GM06990 (cell line): ENCODE measurements around the gene SUPT3H.

Experiments
- DNase-seq: peaks from one replicate; pipeline ENCODE4 v3.0.0-alpha.2; 2011; ENCODE audit not compliant: insufficient read length; ENCODE audit errors: extremely low read depth
- H3K27me3 ChIP-seq: replicated peaks from 2 replicates; pipeline ENCODE4 v1.6.0; 2011; ENCODE audit warnings: low read length; ENCODE audit not compliant: control insufficient read depth, insufficient read depth
- H3K36me3 ChIP-seq: 2 replicates; pipeline ENCODE4 v1.5.1; 2011; ENCODE audit warnings: low read length; ENCODE audit not compliant: control insufficient read depth, insufficient read depth
- H3K4me3 ChIP-seq: replicated peaks from 2 replicates; pipeline ENCODE4 v1.5.1; 2011; ENCODE audit warnings: low read depth, mild to moderate bottlenecking, control low read depth, low read length
- TF ChIP-seq, protein P1 (sequence below): IDR thresholded peaks from 2 replicates; pipeline ENCODE4 v1.5.1; 2011; ENCODE audit warnings: low read length, control low read depth, mild to moderate bottlenecking, inconsistent platforms; ENCODE audit not compliant: insufficient read depth, poor library complexity, severe bottlenecking

The SUPT3H gene

DNA sequence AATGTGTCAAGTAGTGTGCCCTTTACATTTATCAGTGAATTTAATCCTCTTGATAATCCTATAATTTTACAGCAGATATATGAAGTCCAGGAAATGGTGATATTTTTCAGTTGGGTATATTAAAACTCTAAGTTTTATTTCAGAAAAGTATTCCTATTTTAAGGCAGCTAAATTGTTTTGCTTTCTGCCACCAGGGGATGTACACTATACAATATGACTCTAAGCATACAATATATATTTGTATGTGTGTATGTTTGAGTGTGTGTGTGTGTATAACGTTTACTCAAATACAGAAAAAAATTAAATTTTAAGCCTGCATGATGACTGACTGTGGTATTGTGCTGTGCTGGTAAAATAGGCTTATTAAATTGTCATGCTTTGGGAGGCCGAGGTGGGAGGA lies 151.7 kb downstream of the SUPT3H start:
- Histone ChIP-seq H3K4me3 (no peak overlapping the region), H3K27me3 (no peaks in the 10 kb centered on the region), H3K36me3 (no peaks in the 10 kb centered on the region)
- no peak for DNase-seq
- TF ChIP-seq, protein P1, sequence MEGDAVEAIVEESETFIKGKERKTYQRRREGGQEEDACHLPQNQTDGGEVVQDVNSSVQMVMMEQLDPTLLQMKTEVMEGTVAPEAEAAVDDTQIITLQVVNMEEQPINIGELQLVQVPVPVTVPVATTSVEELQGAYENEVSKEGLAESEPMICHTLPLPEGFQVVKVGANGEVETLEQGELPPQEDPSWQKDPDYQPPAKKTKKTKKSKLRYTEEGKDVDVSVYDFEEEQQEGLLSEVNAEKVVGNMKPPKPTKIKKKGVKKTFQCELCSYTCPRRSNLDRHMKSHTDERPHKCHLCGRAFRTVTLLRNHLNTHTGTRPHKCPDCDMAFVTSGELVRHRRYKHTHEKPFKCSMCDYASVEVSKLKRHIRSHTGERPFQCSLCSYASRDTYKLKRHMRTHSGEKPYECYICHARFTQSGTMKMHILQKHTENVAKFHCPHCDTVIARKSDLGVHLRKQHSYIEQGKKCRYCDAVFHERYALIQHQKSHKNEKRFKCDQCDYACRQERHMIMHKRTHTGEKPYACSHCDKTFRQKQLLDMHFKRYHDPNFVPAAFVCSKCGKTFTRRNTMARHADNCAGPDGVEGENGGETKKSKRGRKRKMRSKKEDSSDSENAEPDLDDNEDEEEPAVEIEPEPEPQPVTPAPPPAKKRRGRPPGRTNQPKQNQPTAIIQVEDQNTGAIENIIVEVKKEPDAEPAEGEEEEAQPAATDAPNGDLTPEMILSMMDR: peak; percentile 16

DNA sequence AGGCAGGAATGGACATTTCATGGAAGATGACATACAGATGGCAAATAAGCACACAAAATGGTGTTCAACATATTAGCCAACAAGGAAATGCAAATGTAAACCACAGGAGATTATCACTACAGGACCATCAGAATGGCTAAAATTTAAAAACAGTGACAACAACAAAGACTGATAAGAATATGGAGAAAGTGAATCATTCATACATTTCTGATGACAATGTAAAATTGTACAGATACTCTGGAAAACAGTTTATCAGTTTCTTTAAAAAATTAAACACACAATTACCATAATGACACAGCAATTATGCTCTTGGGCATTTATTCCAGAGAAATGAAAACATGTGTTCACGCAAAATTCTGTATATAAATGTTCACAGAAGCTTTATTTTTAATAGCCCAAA lies 155.4 kb downstream of the SUPT3H start:
- H3K4me3 ChIP-seq: no peak overlapping the region
- H3K27me3 ChIP-seq: no peaks in the 10 kb centered on the region
- DNase-seq: no peak
- no peaks in the 10 kb centered on the region for H3K36me3 ChIP-seq
- TF ChIP-seq, protein P1: no peak

DNA sequence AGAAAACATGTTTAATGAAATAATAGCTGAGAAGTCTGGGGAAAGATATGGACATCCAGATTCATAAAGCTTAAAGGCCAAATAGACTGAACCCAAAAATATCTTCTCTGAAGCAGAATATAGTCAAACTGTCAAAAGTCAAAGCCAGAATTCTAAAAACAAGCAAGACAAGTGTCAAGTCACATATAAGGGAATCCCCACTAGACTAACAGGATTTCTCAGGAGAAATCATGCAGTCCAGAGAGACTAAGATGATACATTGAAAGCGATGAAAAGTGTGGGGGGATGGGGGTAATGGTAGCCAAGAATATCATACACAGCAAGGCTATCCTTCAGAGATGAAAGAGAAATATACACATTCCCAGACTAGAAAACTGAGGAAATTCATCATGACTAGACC lies 162.0 kb downstream of the SUPT3H start:
- no peak for DNase-seq
- TF ChIP-seq, protein P1: no peak
- Histone ChIP-seq H3K27me3 (no peaks in the 10 kb centered on the region), H3K4me3 (no peak overlapping the region), H3K36me3 (no peaks in the 10 kb centered on the region)

DNA sequence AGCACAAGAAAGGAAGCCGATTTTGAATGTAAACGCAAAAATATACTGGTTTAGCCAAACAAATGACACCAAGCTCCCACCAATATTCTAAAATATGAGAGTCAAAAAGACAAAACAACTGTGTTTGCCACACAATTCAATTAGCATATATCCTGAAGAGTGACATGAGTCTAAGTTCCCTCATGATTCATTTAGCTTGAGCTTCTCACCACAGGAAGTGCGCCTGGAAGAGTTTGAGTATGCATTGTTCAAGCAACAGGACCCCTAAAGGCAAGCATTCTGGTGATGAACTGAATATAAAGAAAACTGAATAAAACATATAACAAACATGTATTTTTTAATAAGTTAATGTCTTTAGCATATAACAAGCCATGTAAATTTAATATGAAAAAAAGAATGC lies 164.8 kb downstream of the SUPT3H start:
- no peak for DNase-seq
- no peaks in the 10 kb centered on the region for H3K27me3 ChIP-seq
- H3K4me3 ChIP-seq: no peak overlapping the region
- H3K36me3 ChIP-seq: no peaks in the 10 kb centered on the region
- TF ChIP-seq, protein P1: no peak

DNA sequence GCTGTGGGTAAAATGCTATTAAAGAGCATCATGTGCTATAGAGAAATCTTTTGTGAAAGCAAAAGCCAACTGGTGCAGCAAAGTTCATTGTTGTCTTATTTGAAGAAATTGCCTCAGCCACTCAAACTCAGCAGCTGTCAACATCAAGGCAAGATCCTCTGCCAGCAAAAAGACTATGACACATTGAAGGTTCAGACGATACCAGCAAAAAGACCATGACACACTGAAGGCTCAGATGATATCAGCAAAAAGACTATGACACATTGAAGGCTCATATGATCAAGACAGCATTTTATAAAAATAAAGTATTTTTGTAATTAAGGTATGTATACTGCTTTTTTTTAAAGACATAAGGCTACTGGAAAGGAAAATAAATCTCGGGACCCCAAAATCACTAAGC lies 168.0 kb downstream of the SUPT3H start:
- H3K27me3 ChIP-seq: no peaks in the 10 kb centered on the region
- H3K36me3 ChIP-seq: no peaks in the 10 kb centered on the region
- no peak for DNase-seq
- TF ChIP-seq, protein P1: no peak
- no peak overlapping the region for H3K4me3 ChIP-seq

DNA sequence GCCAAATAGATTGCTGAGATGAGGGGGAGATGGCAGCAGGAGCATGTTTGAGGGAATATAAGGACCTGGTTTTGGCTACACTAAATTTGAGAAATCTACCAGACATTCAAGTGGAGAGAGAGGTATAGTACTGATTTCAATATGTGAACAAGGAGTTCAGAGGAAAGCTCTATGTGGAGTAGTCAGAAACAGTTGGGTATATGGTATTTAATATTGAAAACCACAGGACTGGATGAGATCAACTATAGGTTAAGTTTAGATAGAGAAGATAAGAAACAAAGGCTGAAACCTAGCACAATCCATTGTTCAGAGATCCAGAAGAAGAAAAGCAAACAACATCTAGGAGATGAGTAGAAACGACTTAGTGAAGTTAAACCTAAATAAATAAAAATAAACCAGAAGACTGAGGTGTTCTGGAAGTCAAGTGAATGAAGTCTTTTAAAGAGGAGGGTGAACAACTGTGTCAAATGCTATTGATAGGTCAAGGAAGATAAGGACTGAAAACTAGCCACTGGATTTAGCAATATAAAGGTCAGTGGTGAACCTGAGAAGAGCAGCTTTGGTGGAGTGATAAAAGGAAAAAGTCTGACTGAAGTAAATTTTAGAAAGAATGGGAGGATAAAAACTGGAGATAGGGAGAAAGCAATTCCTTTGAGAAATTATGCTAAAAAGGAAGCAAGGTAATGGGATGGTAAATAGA lies 170.8 kb downstream of the SUPT3H start:
- H3K4me3 ChIP-seq: no peak overlapping the region
- H3K36me3 ChIP-seq: no peaks in the 10 kb centered on the region
- no peak for DNase-seq
- H3K27me3 ChIP-seq: no peaks in the 10 kb centered on the region
- TF ChIP-seq, protein P1: no peak
